DOHH2 (cell line): Measurements from ENCODE around the gene LGR6.

Experiments
- H3F3A ChIP-seq: fragments of 200-600 bp; sonication (generic), shearing (Covaris generic); 2 replicates; pipeline ENCODE4 v1.6.0; 2016; ENCODE audit warnings: antibody characterized with exemption, mild to moderate bottlenecking; ENCODE audit not compliant: control insufficient read depth, insufficient read depth
- H3K27ac ChIP-seq: fragments of 200-600 bp; sonication (generic); 2 replicates; pipeline ENCODE4 v1.5.1; 2014; ENCODE audit warnings: low read depth, mild to moderate bottlenecking, low read length, moderate library complexity
- H3K27me3 ChIP-seq: fragments of 200-600 bp; sonication (generic); 2 replicates; pipeline ENCODE4 v1.6.1; 2014; ENCODE audit warnings: mild to moderate bottlenecking, low read length, mixed read lengths; ENCODE audit not compliant: control insufficient read depth
- H3K36me3 ChIP-seq: fragments of 200-600 bp; sonication (generic); 2 replicates; pipeline ENCODE4 v1.6.1; 2014; ENCODE audit warnings: mild to moderate bottlenecking, low read length, moderate library complexity, mixed read lengths; ENCODE audit not compliant: control insufficient read depth
- H3K4me1 ChIP-seq: fragments of 200-600 bp; sonication (generic); 2 replicates; pipeline ENCODE4 v1.6.1; 2014; ENCODE audit warnings: mild to moderate bottlenecking, low read length, mixed read lengths; ENCODE audit not compliant: control insufficient read depth
- H3K4me2 ChIP-seq: fragments of 200-600 bp; sonication (generic); 2 replicates; pipeline ENCODE4 v1.6.0; 2014; ENCODE audit warnings: mild to moderate bottlenecking, low read length, moderate library complexity
- H3K4me3 ChIP-seq: fragments of 200-600 bp; sonication (generic); 2 replicates; pipeline ENCODE4 v1.5.1; 2014; ENCODE audit warnings: mild to moderate bottlenecking, low read length, mixed read lengths
- H3K79me2 ChIP-seq: fragments of 200-600 bp; sonication (generic); 2 replicates; pipeline ENCODE4 v1.6.1; 2014; ENCODE audit warnings: mild to moderate bottlenecking, low read length, mixed read lengths; ENCODE audit not compliant: control insufficient read depth
- H3K9me2 ChIP-seq: fragments of 200-600 bp; sonication (generic); replicated peaks from 2 replicates; pipeline ENCODE4 v1.6.1; 2014; ENCODE audit warnings: mild to moderate bottlenecking, low read length, mixed read lengths; ENCODE audit not compliant: control insufficient read depth
- H3K9me3 ChIP-seq: fragments of 200-600 bp; sonication (generic); 2 replicates; pipeline ENCODE4 v1.6.1; 2014; ENCODE audit warnings: antibody characterized with exemption, low read length, mixed read lengths; ENCODE audit not compliant: control insufficient read depth, insufficient read depth
- H4K20me1 ChIP-seq: fragments of 200-600 bp; sonication (generic); 2 replicates; pipeline ENCODE4 v1.6.0; 2014; ENCODE audit warnings: low read depth, mild to moderate bottlenecking, antibody characterized with exemption, low read length, moderate library complexity; ENCODE audit not compliant: control insufficient read depth, insufficient read depth
- CTCF ChIP-seq: fragments of 200-600 bp; sonication (generic); IDR thresholded peaks from one replicate; pipeline ENCODE4 v1.5.1; 2014; ENCODE audit warnings: antibody characterized with exemption, mild to moderate bottlenecking, low read depth, low read length; ENCODE audit not compliant: poor library complexity, severe bottlenecking
- EZH2phosphoT487 ChIP-seq: fragments of 200-600 bp; sonication (generic); IDR thresholded peaks from 2 replicates; pipeline ENCODE4 v1.6.1; 2017; ENCODE audit warnings: borderline replicate concordance, mild to moderate bottlenecking, antibody characterized with exemption, low read length, moderate library complexity, mixed read lengths

The LGR6 gene

GRCh38 chr1:202198366-202198724 is 4.7 kb downstream of the LGR6 start:
- Histone ChIP-seq H3K79me2 (no peaks in the 10 kb centered on the region), H3K27me3 (peaks cover 15% of the 10 kb centered on the region), H3K4me1 (peaks cover 34% of the 10 kb centered on the region), H4K20me1 (no peaks in the 10 kb centered on the region), H3K4me2 (no peak overlapping the region), H3K9me2 (no peaks in the 10 kb centered on the region), H3K9me3 (no peaks in the 10 kb centered on the region), H3F3A (no peaks in the 10 kb centered on the region), H3K4me3 (no peak overlapping the region), H3K27ac (no peak overlapping the region), H3K36me3 (no peaks in the 10 kb centered on the region)
- TF ChIP-seq CTCF, result no peak
- no peak for TF ChIP-seq EZH2phosphoT487

DNA sequence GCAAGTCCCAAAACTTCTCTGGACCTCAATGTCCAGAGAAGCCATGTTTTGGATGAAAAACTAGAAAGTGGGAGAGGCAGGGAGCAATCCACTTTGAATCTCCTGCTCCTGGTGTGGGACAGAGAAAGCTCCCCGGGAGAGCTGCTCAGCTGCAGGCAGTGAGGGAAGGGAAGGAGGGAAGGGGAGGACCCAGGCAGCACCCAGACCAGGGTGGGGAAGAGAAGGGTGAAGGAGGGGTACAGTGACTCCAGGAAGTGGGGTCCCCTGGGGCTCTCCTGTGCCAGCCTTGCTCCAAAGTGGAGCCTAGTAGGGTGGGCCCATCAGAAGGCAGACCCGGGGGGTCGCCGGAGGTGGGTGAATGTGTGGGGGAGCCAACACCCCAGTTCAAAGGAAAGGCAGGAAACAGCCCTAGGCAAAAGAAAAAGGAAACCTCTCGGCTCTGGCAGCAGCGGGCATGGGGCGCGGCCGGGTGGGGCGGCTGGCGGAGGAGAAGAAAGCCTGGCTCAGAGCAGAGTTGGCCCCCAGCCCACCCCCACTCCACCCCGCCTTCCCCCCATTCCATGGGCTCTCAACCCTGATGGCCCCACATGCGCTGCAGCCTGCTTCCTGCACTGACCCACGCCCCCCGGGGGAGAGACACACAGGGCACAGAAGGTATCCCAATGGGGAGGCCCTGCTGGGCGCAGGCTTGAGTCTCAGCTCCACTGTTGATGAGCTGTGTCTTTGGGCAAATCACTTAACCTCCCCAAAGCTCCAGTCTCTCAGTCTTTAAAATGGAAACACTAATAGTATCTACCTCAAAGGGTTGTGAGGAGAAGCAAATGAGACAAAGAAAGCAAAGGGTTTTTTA is 5.7 kb downstream of the LGR6 start:
- no peak overlapping the region for H3K27ac ChIP-seq
- no peak overlapping the region for H3K4me2 ChIP-seq
- H3K27me3 ChIP-seq, result peaks cover 8% of the 10 kb centered on the region
- H3F3A ChIP-seq, result 0 out of 2 replicates have a peak, but pooled peaks cover 3% of the 10 kb centered on the region
- no peak overlapping the region for H3K4me3 ChIP-seq
- no peaks in the 10 kb centered on the region for H3K79me2 ChIP-seq
- no peak for TF ChIP-seq EZH2phosphoT487
- TF ChIP-seq CTCF, result no peak
- no peaks in the 10 kb centered on the region for H3K9me2 ChIP-seq
- H3K9me3 ChIP-seq, result no peaks in the 10 kb centered on the region
- peaks cover 34% of the 10 kb centered on the region for H3K4me1 ChIP-seq
- H3K36me3 ChIP-seq, result no peaks in the 10 kb centered on the region
- H4K20me1 ChIP-seq, result no peaks in the 10 kb centered on the region

GRCh38 chr1:202200112-202200548 is 6.5 kb downstream of the LGR6 start:
- Histone ChIP-seq H3K9me2 (no peaks in the 10 kb centered on the region), H3K27ac (no peak overlapping the region), H3K4me1 (peaks cover 25% of the 10 kb centered on the region), H3K9me3 (no peaks in the 10 kb centered on the region), H3K36me3 (no peaks in the 10 kb centered on the region), H3K4me3 (no peak overlapping the region), H3K27me3 (peaks cover 7% of the 10 kb centered on the region), H4K20me1 (no peaks in the 10 kb centered on the region), H3K4me2 (no peak overlapping the region), H3K79me2 (no peaks in the 10 kb centered on the region), H3F3A (0 out of 2 replicates have a peak, but pooled peaks cover 3% of the 10 kb centered on the region)
- TF ChIP-seq CTCF (no peak), EZH2phosphoT487 (no peak)
